ENCODE results near the gene SMIM32.

DNA sequence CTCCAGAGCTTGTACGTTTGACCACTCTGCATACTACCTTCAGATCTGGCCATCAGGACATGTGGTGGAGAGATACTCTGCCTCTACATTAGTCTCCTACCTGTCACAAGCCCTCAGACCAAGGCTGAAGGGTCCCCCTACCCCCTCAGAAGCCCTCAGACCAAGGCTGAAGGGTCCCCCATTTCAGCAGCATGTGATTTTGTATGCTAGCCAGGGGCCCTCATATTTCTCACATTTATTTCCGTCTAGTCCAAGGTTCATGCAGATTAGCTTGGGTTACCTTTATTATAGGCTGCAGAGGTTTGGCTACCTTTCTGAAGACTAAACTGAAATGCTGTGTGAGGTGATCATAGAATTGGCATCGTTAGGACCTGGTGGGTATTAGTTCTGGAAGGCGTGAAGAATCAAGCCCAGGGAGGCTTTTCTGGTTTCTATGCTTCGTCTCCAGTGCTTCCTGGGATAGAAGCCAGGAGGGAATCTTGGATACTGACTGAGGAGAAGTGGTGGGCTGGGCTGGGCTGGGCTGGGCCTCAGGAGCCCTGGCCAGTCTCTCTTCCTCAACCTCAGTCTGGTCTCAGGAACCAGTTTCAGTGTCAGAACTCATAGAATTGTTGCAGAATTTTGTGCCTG is 2.8 kb downstream of the SMIM32 start:
- TF ChIP-seq EZH2 (optimal IDR thresholded peaks at IDR 0.05; ENCODE audit: low read depth, low read length) (no peak), EZH2phosphoT487 (IDR thresholded peaks at IDR 0.05; ENCODE audit: low read length) (no peak)
- TF ChIP-seq, protein P1, sequence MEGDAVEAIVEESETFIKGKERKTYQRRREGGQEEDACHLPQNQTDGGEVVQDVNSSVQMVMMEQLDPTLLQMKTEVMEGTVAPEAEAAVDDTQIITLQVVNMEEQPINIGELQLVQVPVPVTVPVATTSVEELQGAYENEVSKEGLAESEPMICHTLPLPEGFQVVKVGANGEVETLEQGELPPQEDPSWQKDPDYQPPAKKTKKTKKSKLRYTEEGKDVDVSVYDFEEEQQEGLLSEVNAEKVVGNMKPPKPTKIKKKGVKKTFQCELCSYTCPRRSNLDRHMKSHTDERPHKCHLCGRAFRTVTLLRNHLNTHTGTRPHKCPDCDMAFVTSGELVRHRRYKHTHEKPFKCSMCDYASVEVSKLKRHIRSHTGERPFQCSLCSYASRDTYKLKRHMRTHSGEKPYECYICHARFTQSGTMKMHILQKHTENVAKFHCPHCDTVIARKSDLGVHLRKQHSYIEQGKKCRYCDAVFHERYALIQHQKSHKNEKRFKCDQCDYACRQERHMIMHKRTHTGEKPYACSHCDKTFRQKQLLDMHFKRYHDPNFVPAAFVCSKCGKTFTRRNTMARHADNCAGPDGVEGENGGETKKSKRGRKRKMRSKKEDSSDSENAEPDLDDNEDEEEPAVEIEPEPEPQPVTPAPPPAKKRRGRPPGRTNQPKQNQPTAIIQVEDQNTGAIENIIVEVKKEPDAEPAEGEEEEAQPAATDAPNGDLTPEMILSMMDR (IDR thresholded peaks at IDR 0.05; ENCODE audit: low read length), result no peak
